Stimulated activated naive CD8-positive, alpha-beta T cell treated with anti-CD3 and anti-CD28 coated beads, Interleukin-15, Interleukin-2, amounts not matched to agents 100 ng/mL and 50 ng/mL, for 24 hours (primary cell): ENCODE results near the gene PORCN.
A peak's percentile ranks its signal among the peaks of the same experiment; 100 is the strongest.
"Not testable (repeated sequence)": the region's sequence is repeated elsewhere in the genome, so short reads cannot be mapped to it uniquely, and the experiment has no call there.

Source experiments
- H3K27ac Mint-ChIP-seq: one replicate; pipeline ENCODE4 v1.8.0; 2021; ENCODE audit warnings: mild to moderate bottlenecking, mixed read lengths
- H3K27me3 Mint-ChIP-seq: one replicate; pipeline ENCODE4 v1.8.0; 2021; ENCODE audit warnings: mixed read lengths
- H3K36me3 Mint-ChIP-seq: one replicate; pipeline ENCODE4 v1.8.0; 2021; ENCODE audit warnings: low read depth, mixed read lengths
- H3K4me1 Mint-ChIP-seq: one replicate; pipeline ENCODE4 v1.8.0; 2021; ENCODE audit warnings: low read depth, mixed read lengths
- H3K4me3 Mint-ChIP-seq: one replicate; pipeline ENCODE4 v1.8.0; 2021; ENCODE audit warnings: mild to moderate bottlenecking, mixed read lengths
- H3K9me3 Mint-ChIP-seq: one replicate; pipeline ENCODE4 v1.8.0; 2021; ENCODE audit warnings: mixed read lengths

Gene PORCN

DNA sequence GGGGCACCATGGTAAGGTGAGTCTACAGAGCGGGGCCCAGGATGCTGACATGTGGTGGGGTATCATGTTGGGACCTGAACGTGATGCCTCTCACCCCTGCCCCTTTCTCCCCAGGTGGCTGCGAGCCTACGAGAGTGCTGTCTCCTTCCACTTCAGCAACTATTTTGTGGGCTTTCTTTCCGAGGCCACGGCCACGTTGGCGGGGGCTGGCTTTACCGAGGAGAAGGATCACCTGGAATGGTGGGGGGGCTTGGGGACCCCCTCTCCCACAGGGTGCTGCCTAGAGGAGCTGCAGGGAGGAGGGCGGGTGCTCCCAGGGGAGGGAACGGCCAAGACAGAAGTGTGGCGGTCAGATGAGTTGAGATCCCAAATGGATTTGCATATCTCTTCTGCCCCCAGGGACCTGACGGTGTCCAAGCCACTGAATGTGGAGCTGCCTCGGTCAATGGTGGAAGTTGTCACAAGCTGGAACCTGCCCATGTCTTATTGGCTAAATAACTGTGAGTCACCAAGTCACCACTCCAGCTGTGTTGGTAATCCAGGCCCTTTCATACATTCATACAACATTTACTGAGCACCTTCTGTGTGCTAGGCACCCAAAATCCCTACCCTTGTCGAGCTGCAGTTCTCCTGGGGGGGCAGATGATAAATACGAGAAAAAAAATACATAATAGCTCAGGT, 5.5 kb downstream of the PORCN start:
- Mint-ChIP-seq H3K27me3 (no peaks in the 10 kb centered on the region), H3K4me3 (no peak overlapping the region)

DNA sequence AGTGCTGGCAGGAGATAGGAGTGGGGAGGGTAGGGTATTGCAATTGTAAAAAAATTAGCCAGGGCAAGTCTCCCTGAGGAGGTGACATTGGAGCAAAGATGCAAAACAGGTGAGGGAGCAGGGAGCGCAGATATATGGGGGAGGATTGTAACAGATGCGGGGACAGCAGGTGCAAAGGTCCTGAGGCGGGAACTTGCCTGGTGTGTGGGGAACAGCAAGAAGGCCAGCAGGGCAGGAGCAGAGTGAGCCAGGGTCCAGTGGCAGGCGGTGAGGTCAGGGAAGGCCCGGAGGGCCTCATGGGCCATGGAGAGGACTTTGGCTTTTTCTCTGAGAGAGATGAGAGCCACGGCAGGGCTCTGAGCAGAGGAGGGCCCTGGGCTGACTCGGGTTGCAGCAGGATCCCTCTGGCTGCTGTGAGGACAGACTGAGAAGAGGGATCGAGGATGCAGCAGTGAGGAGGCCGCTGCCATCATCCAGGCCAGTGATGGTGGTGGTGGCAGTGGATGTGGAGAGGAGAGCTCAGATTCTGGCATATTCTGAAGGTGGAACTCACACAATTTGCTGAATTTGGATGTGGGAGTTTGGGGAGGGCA, 6.2 kb downstream of the PORCN start:
- H3K36me3 Mint-ChIP-seq, result peaks cover 6% of the 10 kb centered on the region
- H3K9me3 Mint-ChIP-seq, result no peaks in the 10 kb centered on the region
- H3K4me3 Mint-ChIP-seq, result no peak overlapping the region
- H3K27ac Mint-ChIP-seq, result no peak overlapping the region
- no peaks in the 10 kb centered on the region for H3K27me3 Mint-ChIP-seq
- H3K4me1 Mint-ChIP-seq, result peaks cover 20% of the 10 kb centered on the region

More for the DNA sequence above, 5.5 kb downstream of the PORCN start:
- Mint-ChIP-seq H3K9me3 (no peaks in the 10 kb centered on the region), H3K4me1 (peaks cover 20% of the 10 kb centered on the region), H3K27ac (peak overlapping the region; percentile 21), H3K36me3 (peaks cover 6% of the 10 kb centered on the region)

DNA sequence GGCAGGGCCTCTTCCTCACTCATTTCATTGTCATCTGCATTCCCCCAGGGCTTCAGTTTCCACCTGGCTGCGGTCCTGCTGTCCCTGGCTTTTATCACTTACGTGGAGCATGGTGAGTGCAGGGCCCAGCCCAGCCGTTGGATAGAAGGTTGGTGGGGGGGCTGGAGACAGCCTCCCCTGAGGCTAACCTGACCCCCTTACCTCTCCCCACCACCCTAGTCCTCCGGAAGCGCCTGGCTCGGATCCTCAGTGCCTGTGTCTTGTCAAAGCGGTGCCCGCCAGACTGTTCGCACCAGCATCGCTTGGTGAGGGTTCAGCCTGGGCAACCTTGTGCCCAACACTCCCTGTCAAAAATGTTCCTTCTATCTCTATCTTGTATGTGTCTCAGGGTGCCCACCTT, 7.0 kb downstream of the PORCN start:
- no peaks in the 10 kb centered on the region for H3K27me3 Mint-ChIP-seq
- no peak overlapping the region for H3K4me3 Mint-ChIP-seq
- peaks cover 8% of the 10 kb centered on the region for H3K36me3 Mint-ChIP-seq
- H3K4me1 Mint-ChIP-seq, result peaks cover 22% of the 10 kb centered on the region
- no peaks in the 10 kb centered on the region for H3K9me3 Mint-ChIP-seq
- no peak overlapping the region for H3K27ac Mint-ChIP-seq

DNA sequence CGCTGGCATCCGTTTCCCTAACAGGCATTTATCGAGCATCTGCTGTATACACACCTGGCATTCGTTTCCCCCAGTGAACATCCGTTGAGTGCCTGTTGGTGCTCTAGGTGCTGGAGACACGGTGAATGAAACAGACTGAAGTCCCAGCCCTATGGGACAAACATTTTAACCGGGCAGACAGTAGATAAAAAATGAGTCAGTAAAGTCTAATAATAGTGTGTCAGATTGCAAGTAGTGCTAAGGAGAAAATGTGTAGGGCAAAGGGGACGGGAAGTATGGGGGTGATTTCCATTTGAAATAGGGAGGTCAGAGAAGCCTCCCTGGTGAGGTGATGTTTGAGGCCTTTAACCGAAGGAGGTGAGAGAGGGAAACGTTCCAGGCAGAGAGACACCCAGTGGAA, 7.5 kb downstream of the PORCN start:
- Mint-ChIP-seq H3K9me3 (no peaks in the 10 kb centered on the region), H3K36me3 (peaks cover 10% of the 10 kb centered on the region), H3K4me1 (peaks cover 26% of the 10 kb centered on the region), H3K27me3 (no peaks in the 10 kb centered on the region), H3K27ac (no peak overlapping the region), H3K4me3 (no peak overlapping the region)

DNA sequence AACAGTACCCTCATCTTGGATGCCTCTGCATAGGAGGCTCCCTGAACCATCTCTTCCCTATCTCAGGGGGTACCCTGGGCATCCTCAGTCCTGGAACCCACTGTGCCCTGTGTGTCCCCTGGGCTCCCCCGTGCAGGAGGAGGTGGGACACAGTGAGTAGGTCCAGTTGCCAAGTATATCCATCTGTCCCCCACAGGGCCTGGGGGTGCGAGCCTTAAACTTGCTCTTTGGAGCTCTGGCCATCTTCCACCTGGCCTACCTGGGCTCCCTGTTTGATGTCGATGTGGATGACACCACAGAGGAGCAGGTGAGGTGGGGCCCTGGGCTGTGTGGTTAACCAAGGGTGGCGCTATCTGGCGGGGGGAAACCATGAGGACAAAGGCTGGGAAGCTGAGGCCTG, 8.2 kb downstream of the PORCN start:
- no peaks in the 10 kb centered on the region for H3K27me3 Mint-ChIP-seq
- H3K9me3 Mint-ChIP-seq, result no peaks in the 10 kb centered on the region
- peaks cover 10% of the 10 kb centered on the region for H3K36me3 Mint-ChIP-seq
- H3K27ac Mint-ChIP-seq, result no peak overlapping the region
- peaks cover 27% of the 10 kb centered on the region for H3K4me1 Mint-ChIP-seq
- no peak overlapping the region for H3K4me3 Mint-ChIP-seq

DNA sequence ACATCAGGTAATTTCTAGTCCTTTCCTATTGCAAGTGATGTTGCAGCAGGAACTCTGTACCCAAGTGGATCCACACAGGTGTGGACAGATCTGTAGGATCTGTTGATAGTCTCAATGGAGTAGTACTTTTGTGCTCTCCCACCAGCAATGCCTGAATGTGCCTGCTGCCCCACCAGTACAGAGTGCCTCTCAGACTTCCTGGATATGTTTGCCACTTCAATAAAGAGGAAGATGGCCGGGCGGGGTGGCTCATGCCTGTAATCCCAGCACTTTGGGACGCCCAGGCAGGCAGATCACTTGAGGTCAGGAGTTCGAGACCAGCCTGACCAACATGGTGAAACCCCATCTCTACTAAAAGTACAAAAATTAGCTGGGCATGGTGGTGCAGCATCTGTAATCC, 10.7 kb downstream of the PORCN start:
- Mint-ChIP-seq H3K27ac (peak overlapping the region; percentile 31), H3K36me3 (peaks cover 15% of the 10 kb centered on the region), H3K4me1 (peaks cover 33% of the 10 kb centered on the region)
- not testable (repeated sequence) for H3K9me3 Mint-ChIP-seq, H3K4me3 Mint-ChIP-seq, H3K27me3 Mint-ChIP-seq

DNA sequence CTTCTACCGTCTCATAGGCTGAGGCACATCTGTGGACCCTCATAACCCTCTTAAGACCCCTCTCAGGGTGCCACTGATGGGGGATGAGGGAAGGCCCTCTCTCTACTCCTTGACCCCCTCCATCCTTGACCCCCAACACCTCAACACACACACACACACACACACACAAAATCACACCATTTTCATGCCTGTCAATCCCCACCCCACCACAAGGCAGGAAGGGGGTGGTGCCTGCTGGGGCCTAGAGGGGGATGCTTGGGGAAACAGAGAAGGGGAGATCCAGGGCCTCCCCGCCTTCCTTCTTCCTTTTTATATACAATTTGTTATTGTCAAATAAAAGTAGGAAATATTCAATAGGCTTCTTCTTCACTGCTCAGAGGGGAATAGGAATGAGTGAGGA, 11.7 kb downstream of the PORCN start:
- peaks cover 15% of the 10 kb centered on the region for H3K36me3 Mint-ChIP-seq
- peak overlapping the region; percentile 88 for H3K4me3 Mint-ChIP-seq
- peaks cover 38% of the 10 kb centered on the region for H3K4me1 Mint-ChIP-seq
- H3K27me3 Mint-ChIP-seq, result no peaks in the 10 kb centered on the region
- H3K27ac Mint-ChIP-seq, result peak overlapping the region; percentile 95
- no peaks in the 10 kb centered on the region for H3K9me3 Mint-ChIP-seq

DNA sequence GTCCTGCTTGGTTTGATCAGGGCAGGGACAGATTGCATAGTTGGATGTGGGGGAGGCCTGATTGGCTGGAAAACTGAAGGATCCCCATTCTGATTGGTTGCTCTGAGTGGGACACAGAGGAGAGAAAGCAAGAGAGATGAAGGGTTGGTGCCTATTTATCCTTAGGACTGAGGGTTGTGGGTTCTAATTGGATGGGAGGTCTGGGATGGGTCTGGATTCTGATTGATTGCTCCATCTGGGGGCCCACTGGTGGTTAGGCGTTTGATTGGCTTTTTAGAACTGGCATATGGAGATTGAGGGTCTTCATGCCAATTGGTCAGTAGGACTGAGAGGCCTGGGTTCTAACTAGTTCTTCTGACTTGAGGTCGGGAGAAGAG, 12.2 kb downstream of the PORCN start:
- H3K9me3 Mint-ChIP-seq, result no peaks in the 10 kb centered on the region
- H3K4me1 Mint-ChIP-seq, result peaks cover 39% of the 10 kb centered on the region
- peak overlapping the region; percentile 88 for H3K4me3 Mint-ChIP-seq
- H3K36me3 Mint-ChIP-seq, result peaks cover 14% of the 10 kb centered on the region
- no peaks in the 10 kb centered on the region for H3K27me3 Mint-ChIP-seq
- peak overlapping the region; percentile 95 for H3K27ac Mint-ChIP-seq

DNA sequence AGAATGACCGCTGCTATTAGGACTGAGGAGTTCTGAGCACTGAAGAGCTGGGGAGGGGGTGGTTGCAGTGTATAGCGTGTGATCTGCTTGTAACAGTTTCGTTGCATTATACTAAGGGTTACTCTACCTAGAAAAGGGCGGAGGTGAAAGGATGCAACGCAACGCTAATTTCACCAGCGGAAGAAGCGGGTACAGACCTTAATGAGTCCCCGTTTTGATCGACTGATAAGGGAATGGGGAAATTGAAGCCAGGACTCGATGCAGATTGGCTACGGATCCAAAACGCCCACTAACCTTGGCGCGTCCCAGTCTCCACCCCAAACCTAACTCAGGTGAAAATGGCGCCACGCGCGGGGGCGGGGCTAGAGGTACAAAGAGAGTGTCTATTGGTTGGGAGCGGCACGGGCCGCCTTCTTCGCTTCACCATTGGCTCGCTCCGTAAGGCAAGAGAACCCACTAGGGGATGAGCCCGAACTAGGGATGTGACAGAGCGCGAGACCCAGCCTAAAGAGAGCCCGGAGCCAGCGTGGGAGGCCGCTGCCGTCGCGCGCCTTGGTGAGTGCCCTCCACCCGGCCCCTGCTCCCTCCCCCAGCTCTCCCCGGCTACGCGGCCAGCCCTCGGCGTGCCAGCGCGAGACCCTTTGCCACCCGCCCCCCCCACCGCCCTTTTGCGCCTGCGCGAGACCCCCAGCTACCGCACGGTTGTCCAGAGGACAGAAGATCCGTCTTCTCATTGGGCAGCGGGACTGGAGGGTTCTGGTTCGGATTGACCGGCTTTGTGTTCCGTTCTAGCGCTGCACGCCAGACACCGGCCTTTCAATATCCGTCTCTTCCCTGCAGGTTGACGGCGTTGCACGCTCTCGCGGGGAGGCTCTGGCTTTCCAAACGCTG, 12.8 kb downstream of the PORCN start, which contains the start of gene EBP:
Gene EBP, plus strand, starts transcription at position 456 of the 891 bp plus-strand sequence. CDS start 1,964 bp downstream, outside the sequence.
- peak within 1 kb of the TSS; percentile 88 for H3K4me3 Mint-ChIP-seq
- peak within 1 kb of the TSS; percentile 95 for H3K27ac Mint-ChIP-seq
- peaks cover 15% of the 10 kb centered on the region for H3K36me3 Mint-ChIP-seq
- no peaks in the 10 kb centered on the region for H3K27me3 Mint-ChIP-seq
- no peaks in the 10 kb centered on the region for H3K9me3 Mint-ChIP-seq
- peaks cover 45% of the 10 kb centered on the region for H3K4me1 Mint-ChIP-seq

DNA sequence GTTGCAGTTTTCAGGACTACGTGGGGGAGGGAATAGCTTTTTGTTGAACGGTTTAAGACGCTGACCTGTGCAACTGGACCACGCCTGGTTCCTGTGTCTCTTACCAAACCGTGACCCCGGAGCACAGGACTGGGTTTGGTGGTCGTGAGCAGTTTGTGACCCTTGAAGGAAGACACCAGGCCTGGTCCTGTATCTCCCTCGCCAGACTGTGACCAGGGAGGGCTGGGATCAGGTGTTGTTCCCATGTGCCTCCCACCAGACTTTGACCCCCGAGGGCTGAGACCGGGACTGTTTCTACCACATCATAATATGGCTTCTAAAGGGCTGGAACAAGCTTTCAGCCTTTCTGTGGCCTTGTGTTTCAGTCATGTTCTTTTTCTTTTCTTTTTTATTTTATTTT, 13.5 kb downstream of the PORCN start:
- no peaks in the 10 kb centered on the region for H3K9me3 Mint-ChIP-seq
- peaks cover 17% of the 10 kb centered on the region for H3K36me3 Mint-ChIP-seq
- peak overlapping the region; percentile 74 for H3K27ac Mint-ChIP-seq
- peak overlapping the region; percentile 88 for H3K4me3 Mint-ChIP-seq
- no peaks in the 10 kb centered on the region for H3K27me3 Mint-ChIP-seq
- peaks cover 43% of the 10 kb centered on the region for H3K4me1 Mint-ChIP-seq

DNA sequence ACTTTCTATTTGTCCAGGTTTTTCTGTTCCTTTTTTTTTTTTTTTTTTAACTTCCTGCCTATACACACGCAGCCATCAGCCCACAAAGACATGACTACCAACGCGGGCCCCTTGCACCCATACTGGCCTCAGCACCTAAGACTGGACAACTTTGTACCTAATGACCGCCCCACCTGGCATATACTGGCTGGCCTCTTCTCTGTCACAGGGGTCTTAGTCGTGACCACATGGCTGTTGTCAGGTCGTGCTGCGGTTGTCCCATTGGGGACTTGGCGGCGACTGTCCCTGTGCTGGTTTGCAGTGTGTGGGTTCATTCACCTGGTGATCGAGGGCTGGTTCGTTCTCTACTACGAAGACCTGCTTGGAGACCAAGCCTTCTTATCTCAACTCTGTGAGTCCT, 14.9 kb downstream of the PORCN start:
- Mint-ChIP-seq H3K9me3 (no peaks in the 10 kb centered on the region), H3K4me3 (peak overlapping the region; percentile 88), H3K4me1 (peaks cover 43% of the 10 kb centered on the region), H3K36me3 (peaks cover 23% of the 10 kb centered on the region), H3K27me3 (no peaks in the 10 kb centered on the region), H3K27ac (no peak overlapping the region)

DNA sequence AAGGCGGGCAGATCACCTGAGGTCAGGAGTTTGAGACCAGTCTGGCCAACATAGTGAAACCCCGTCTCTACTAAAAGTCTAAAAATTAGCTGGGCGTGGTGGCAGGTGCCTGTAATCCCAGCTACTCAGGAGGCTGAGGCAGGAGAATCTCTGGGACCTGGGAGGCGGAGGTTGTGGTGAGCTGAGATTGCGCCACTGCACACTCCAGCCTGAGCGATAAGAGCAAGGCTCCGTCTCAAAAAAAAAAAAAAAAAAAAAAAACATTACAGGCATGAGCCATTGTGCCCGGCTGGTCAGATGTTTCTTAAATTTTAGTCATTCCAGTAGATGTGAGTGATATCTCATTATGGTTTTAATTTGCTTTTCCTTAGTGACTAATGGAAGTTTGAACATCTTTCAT, 17.1 kb downstream of the PORCN start:
- H3K4me3 Mint-ChIP-seq, H3K27ac Mint-ChIP-seq, H3K9me3 Mint-ChIP-seq, H3K27me3 Mint-ChIP-seq: not testable (repeated sequence)
- Mint-ChIP-seq H3K4me1 (peaks cover 26% of the 10 kb centered on the region), H3K36me3 (peaks cover 22% of the 10 kb centered on the region)

DNA sequence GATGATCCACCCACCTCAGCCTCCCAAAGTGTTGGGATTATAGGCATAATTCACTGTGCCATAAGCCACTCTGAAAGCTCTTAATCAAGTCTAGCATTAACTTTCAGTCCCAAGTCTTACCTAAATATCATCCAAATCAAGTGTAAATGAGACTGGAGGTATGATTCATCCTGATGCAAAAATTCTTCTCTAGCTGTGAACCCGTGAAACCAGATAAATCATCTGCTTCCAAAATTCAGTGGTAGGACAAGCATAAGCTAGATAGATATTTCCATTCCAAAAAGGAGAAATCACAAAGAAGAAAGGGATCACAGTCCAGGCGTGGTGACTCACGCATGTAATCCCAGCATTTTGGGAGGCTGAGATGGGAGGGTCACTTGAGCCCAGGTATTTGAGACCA, 21.9 kb downstream of the PORCN start:
- H3K36me3 Mint-ChIP-seq, result peaks cover 16% of the 10 kb centered on the region
- no peak overlapping the region for H3K27ac Mint-ChIP-seq
- H3K4me3 Mint-ChIP-seq, result no peak overlapping the region
- H3K9me3 Mint-ChIP-seq, result no peaks in the 10 kb centered on the region
- no peaks in the 10 kb centered on the region for H3K27me3 Mint-ChIP-seq
- peaks cover 18% of the 10 kb centered on the region for H3K4me1 Mint-ChIP-seq

DNA sequence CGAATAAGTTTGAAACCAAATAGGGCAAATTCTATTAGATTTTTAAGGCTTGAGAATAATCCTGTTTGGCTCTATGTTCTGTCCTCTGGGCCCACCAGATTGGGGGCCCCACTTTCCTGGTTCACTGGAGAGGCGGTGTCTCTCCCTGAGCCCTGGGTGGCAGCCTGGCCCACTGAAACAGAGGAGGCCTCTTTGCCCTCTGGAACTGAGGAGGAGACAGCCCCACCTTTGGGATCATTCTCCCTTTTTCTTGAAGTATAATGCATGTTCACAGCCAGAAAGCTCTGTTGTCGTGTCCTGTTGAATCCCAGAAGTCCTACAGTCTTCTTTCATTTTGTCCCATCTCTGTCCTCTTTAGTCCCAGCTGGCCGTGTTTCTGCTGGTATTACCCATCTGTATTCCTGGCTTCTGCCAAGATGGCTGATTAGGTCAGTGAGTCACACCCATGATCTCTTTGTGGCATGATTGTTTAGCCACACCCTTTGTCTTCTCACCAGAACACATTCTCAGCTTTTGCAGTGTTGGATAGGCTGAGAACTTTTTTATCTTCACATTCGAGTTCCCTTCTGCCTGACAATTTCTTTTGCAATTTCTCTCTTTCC, 22.7 kb downstream of the PORCN start:
- Mint-ChIP-seq H3K9me3 (no peaks in the 10 kb centered on the region), H3K36me3 (peaks cover 11% of the 10 kb centered on the region), H3K27me3 (no peaks in the 10 kb centered on the region), H3K4me3 (no peak overlapping the region), H3K4me1 (peaks cover 13% of the 10 kb centered on the region), H3K27ac (peak overlapping the region; percentile 36)

DNA sequence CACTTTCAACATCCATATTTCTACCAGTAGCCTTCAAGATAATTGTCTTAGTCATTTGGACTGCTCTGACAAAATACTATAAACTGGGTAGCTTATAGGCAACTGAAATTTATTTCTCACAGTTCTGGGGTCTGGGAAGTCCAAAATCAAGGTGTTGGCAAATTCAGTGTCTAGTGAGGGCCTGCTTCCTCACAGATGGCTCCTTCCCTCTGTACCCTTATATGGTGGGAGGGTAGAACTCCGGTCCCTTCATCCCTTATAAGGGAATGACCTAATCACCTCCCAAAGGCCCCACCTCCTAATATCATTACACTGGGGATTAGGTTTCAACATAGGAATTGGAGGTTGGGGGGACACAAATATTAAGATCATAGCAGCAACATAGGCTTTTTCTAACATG, 23.4 kb downstream of the PORCN start:
- Mint-ChIP-seq H3K27ac (peak overlapping the region; percentile 36), H3K4me1 (peaks cover 9% of the 10 kb centered on the region), H3K36me3 (peaks cover 8% of the 10 kb centered on the region), H3K27me3 (no peaks in the 10 kb centered on the region), H3K4me3 (no peak overlapping the region), H3K9me3 (no peaks in the 10 kb centered on the region)
